ENCODE results near the gene RBM3.
A peak's percentile ranks its signal among the peaks of the same experiment; 100 is the strongest.
"Not testable (repeated sequence)": the region's sequence is repeated elsewhere in the genome, so short reads cannot be mapped to it uniquely, and the experiment has no call there.

The RBM3 gene

DNA sequence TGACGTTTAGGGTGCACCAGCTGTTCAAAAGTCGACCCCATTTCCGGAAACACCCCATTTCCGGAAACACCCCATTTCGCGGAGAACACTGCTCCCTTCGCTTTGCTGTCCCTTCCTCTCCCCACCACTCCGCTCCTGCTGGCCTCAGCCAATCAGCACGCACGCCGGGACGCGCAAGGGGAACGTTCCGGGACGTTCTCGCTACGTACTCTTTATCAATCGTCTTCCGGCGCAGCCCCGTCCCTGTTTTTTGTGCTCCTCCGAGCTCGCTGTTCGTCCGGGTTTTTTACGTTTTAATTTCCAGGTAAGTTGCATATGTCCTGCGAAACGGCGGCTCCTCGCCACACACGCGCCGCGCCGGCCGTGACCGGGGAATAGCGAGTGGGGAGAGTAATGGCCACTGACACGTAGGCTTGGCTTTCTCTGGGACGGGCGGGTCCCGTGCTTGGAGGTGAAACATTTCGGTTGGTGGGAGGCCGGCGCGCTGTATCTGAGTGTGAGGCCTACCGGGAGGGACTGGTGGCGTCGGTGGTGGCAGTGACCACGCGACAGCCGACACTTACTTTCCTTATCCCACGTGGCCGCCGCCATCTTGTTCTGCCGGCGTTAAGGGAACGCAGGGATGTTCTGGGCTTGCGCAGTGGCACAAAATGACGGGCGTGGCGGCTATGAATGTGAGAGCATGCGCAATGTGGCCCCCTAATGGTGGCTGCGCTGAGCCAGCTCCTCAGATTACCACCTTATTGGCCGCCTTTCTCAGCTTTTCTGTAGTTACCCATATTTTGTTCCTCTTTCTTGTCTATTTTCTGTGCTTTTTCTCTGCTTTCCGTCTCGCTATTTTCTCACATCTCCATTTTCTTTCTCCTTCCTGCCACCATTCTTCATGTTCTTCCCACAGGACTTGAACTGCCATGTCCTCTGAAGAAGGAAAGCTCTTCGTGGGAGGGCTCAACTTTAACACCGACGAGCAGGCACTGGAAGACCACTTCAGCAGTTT, at the start of gene RBM3:
Gene RBM3 (plus strand): TSS at position 215 of the 997 bp plus-strand sequence. CDS start 697 bp downstream, at position 912.
- peak within 1 kb of the TSS; percentile 92 for H3K4me3 Mint-ChIP-seq

DNA sequence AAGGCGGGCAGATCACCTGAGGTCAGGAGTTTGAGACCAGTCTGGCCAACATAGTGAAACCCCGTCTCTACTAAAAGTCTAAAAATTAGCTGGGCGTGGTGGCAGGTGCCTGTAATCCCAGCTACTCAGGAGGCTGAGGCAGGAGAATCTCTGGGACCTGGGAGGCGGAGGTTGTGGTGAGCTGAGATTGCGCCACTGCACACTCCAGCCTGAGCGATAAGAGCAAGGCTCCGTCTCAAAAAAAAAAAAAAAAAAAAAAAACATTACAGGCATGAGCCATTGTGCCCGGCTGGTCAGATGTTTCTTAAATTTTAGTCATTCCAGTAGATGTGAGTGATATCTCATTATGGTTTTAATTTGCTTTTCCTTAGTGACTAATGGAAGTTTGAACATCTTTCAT, 48.4 kb upstream of the RBM3 start:
- H3K27ac Mint-ChIP-seq; H3K4me3 Mint-ChIP-seq; H3K27me3 Mint-ChIP-seq (ENCODE audit: low read depth); H3K9me3 Mint-ChIP-seq: not testable (repeated sequence)
- peaks cover 27% of the 10 kb centered on the region for H3K36me3 Mint-ChIP-seq (ENCODE audit: low read depth)
- peaks cover 23% of the 10 kb centered on the region for H3K4me1 Mint-ChIP-seq (ENCODE audit: low read depth)

More for the DNA sequence above, at the start of gene RBM3:
- no peaks in the 10 kb centered on the region for H3K9me3 Mint-ChIP-seq
- peaks cover 14% of the 10 kb centered on the region for H3K4me1 Mint-ChIP-seq (ENCODE audit: low read depth)
- no peaks in the 10 kb centered on the region for H3K27me3 Mint-ChIP-seq (ENCODE audit: low read depth)
- H3K36me3 Mint-ChIP-seq (ENCODE audit: low read depth): peaks cover 34% of the 10 kb centered on the region
- peak within 1 kb of the TSS; percentile 99 for H3K27ac Mint-ChIP-seq

DNA sequence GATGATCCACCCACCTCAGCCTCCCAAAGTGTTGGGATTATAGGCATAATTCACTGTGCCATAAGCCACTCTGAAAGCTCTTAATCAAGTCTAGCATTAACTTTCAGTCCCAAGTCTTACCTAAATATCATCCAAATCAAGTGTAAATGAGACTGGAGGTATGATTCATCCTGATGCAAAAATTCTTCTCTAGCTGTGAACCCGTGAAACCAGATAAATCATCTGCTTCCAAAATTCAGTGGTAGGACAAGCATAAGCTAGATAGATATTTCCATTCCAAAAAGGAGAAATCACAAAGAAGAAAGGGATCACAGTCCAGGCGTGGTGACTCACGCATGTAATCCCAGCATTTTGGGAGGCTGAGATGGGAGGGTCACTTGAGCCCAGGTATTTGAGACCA, 43.5 kb upstream of the RBM3 start:
- Mint-ChIP-seq H3K27me3 (ENCODE audit: low read depth) (no peaks in the 10 kb centered on the region), H3K9me3 (no peaks in the 10 kb centered on the region), H3K4me1 (ENCODE audit: low read depth) (peaks cover 22% of the 10 kb centered on the region), H3K36me3 (ENCODE audit: low read depth) (peaks cover 28% of the 10 kb centered on the region), H3K27ac (no peak overlapping the region), H3K4me3 (no peak overlapping the region)

DNA sequence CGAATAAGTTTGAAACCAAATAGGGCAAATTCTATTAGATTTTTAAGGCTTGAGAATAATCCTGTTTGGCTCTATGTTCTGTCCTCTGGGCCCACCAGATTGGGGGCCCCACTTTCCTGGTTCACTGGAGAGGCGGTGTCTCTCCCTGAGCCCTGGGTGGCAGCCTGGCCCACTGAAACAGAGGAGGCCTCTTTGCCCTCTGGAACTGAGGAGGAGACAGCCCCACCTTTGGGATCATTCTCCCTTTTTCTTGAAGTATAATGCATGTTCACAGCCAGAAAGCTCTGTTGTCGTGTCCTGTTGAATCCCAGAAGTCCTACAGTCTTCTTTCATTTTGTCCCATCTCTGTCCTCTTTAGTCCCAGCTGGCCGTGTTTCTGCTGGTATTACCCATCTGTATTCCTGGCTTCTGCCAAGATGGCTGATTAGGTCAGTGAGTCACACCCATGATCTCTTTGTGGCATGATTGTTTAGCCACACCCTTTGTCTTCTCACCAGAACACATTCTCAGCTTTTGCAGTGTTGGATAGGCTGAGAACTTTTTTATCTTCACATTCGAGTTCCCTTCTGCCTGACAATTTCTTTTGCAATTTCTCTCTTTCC, 42.8 kb upstream of the RBM3 start:
- no peaks in the 10 kb centered on the region for H3K27me3 Mint-ChIP-seq (ENCODE audit: low read depth)
- H3K4me3 Mint-ChIP-seq: peak overlapping the region; percentile 29
- peak overlapping the region; percentile 93 for H3K27ac Mint-ChIP-seq
- no peaks in the 10 kb centered on the region for H3K9me3 Mint-ChIP-seq
- peaks cover 20% of the 10 kb centered on the region for H3K4me1 Mint-ChIP-seq (ENCODE audit: low read depth)
- H3K36me3 Mint-ChIP-seq (ENCODE audit: low read depth): peaks cover 24% of the 10 kb centered on the region

GRCh38 chrX:48532161-48532560, 42.1 kb upstream of the RBM3 start:
- Mint-ChIP-seq H3K4me3 (no peak overlapping the region), H3K4me1 (ENCODE audit: low read depth) (peaks cover 15% of the 10 kb centered on the region), H3K27me3 (ENCODE audit: low read depth) (no peaks in the 10 kb centered on the region), H3K27ac (peak overlapping the region; percentile 93), H3K9me3 (no peaks in the 10 kb centered on the region), H3K36me3 (ENCODE audit: low read depth) (peaks cover 20% of the 10 kb centered on the region)

- H3K4me3 Mint-ChIP-seq: no peak overlapping the region
- peak overlapping the region; percentile 2 for H3K27ac Mint-ChIP-seq
- H3K27me3 Mint-ChIP-seq (ENCODE audit: low read depth): no peaks in the 10 kb centered on the region
- H3K36me3 Mint-ChIP-seq (ENCODE audit: low read depth): peaks cover 19% of the 10 kb centered on the region
- no peaks in the 10 kb centered on the region for H3K9me3 Mint-ChIP-seq
- peaks cover 17% of the 10 kb centered on the region for H3K4me1 Mint-ChIP-seq (ENCODE audit: low read depth)
Measured at GRCh38 chrX:48533165-48533564, 41.1 kb upstream of the RBM3 start.

DNA sequence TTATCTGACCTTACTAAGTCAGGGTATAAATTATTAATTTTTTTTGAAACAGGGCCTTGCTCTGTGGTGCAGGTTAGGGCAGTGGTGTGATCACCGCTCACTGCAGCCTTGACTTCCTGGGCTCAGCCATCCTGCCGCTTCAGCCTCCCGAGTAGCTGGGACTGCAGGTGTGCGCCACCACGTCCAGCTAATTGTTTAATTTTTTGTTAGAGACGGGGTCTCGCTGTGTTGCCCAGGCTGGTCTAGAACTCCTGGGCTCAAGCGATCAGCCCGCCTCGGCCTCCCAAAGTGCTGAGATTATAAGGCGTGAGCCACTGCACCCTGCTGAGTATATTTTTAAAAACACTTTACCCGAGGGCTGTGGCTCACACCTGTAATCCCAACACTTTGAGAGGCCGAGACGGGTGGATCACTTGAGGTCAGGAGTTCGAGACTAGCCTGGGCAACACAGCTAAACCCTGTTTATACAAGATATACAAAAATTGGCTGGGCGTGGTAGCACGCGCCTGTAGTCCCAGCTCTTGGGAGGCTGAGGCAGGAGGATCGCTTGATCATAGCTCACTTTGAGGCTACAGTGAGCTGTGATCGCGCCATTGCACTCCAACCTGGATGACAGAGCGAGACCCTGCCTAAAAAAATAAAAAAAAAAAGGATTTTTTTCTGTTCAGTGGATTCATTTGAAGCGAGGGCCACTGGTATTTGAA, 35.5 kb upstream of the RBM3 start:
- H3K27me3 Mint-ChIP-seq (ENCODE audit: low read depth): no peaks in the 10 kb centered on the region
- peak overlapping the region; percentile 96 for H3K4me3 Mint-ChIP-seq
- peak overlapping the region; percentile 99 for H3K27ac Mint-ChIP-seq
- peaks cover 5% of the 10 kb centered on the region for H3K36me3 Mint-ChIP-seq (ENCODE audit: low read depth)
- peaks cover 19% of the 10 kb centered on the region for H3K4me1 Mint-ChIP-seq (ENCODE audit: low read depth)
- no peaks in the 10 kb centered on the region for H3K9me3 Mint-ChIP-seq

DNA sequence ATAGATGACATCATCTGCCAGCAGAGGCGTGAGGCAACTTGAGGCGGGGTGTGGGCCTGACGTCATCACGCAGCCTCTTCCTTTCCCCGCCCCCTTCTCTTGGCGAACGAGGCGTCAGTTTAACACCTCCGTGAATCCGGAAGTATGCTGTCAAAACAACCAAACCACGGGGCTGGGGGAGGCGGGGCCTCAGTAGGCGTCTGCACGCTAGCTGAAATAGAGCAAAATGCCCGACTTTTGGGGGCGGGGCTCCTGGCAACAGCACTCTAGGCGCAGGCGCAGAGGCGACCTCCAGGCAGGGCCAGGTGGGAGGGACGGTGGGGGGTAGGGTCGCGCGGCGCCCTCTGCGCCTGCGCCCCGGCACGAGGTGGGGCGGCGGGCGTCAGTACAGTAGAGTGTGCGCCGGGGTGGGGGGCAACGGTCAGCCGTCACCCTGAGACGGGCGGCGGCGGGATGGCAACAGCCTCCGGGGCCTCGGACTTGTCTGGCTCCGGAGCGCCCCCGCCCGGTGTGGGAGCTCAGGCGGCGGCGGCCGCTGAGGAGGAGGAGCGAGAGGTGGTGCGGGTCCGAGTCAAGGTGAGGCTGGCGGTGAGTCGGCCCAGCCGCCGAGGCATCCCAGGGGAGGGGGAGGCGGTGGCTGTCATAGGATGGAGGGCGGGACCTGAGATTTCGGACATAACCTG, 34.8 kb upstream of the RBM3 start, which contains the start of gene TBC1D25:
Gene TBC1D25 (plus strand): TSS at position 370 of the 683 bp plus-strand sequence. CDS start 84 bp downstream, at position 454.
- Mint-ChIP-seq H3K4me1 (ENCODE audit: low read depth) (peaks cover 19% of the 10 kb centered on the region), H3K4me3 (peak within 1 kb of the TSS; percentile 96), H3K9me3 (no peaks in the 10 kb centered on the region), H3K27ac (peak within 1 kb of the TSS; percentile 99), H3K36me3 (ENCODE audit: low read depth) (peaks cover 6% of the 10 kb centered on the region), H3K27me3 (ENCODE audit: low read depth) (no peaks in the 10 kb centered on the region)

DNA sequence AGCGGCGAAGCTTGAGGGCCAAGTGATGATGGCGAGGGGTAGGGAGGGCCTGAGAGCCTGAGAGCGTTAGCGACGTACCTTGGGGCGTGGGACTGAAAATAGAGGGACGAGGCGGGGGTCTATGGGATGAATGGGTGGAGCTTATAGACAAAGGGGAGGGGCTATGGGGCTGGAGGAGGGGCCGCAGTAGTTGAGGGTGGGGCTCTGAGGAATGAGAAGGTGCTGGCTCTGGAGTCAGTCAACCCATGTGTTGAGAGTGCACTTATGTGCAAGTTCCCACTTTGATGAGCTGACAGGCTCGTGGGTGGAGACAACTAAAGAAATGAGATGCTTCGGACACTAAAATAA, 34.3 kb upstream of the RBM3 start:
- H3K27ac Mint-ChIP-seq: peak overlapping the region; percentile 99
- peaks cover 11% of the 10 kb centered on the region for H3K36me3 Mint-ChIP-seq (ENCODE audit: low read depth)
- H3K9me3 Mint-ChIP-seq: no peaks in the 10 kb centered on the region
- peak overlapping the region; percentile 96 for H3K4me3 Mint-ChIP-seq
- H3K4me1 Mint-ChIP-seq (ENCODE audit: low read depth): peaks cover 19% of the 10 kb centered on the region
- H3K27me3 Mint-ChIP-seq (ENCODE audit: low read depth): no peaks in the 10 kb centered on the region

- peaks cover 12% of the 10 kb centered on the region for H3K36me3 Mint-ChIP-seq (ENCODE audit: low read depth)
- peak overlapping the region; percentile 99 for H3K27ac Mint-ChIP-seq
- no peaks in the 10 kb centered on the region for H3K27me3 Mint-ChIP-seq (ENCODE audit: low read depth)
- H3K4me3 Mint-ChIP-seq: peak overlapping the region; percentile 96
- H3K4me1 Mint-ChIP-seq (ENCODE audit: low read depth): peaks cover 19% of the 10 kb centered on the region
- H3K9me3 Mint-ChIP-seq: no peaks in the 10 kb centered on the region
Measured at GRCh38 chrX:48540480-48540879, 33.8 kb upstream of the RBM3 start.

- peaks cover 19% of the 10 kb centered on the region for H3K4me1 Mint-ChIP-seq (ENCODE audit: low read depth)
- H3K27me3 Mint-ChIP-seq (ENCODE audit: low read depth): no peaks in the 10 kb centered on the region
- H3K36me3 Mint-ChIP-seq (ENCODE audit: low read depth): peaks cover 12% of the 10 kb centered on the region
- no peaks in the 10 kb centered on the region for H3K9me3 Mint-ChIP-seq
- H3K27ac Mint-ChIP-seq: peak overlapping the region; percentile 62
- peak overlapping the region; percentile 96 for H3K4me3 Mint-ChIP-seq
Measured at GRCh38 chrX:48541140-48541814, 33.0 kb upstream of the RBM3 start.

- Mint-ChIP-seq H3K4me1 (ENCODE audit: low read depth) (no peaks in the 10 kb centered on the region), H3K27me3 (ENCODE audit: low read depth) (no peaks in the 10 kb centered on the region), H3K27ac (no peak overlapping the region), H3K9me3 (no peaks in the 10 kb centered on the region), H3K4me3 (no peak overlapping the region), H3K36me3 (ENCODE audit: low read depth) (peaks cover 19% of the 10 kb centered on the region)
Measured at GRCh38 chrX:48548871-48549270, 25.4 kb upstream of the RBM3 start.

GRCh38 chrX:48555731-48556325, 18.5 kb upstream of the RBM3 start:
- H3K27me3 Mint-ChIP-seq (ENCODE audit: low read depth); H3K27ac Mint-ChIP-seq; H3K4me1 Mint-ChIP-seq (ENCODE audit: low read depth); H3K4me3 Mint-ChIP-seq; H3K9me3 Mint-ChIP-seq: not testable (repeated sequence)
- peaks cover 15% of the 10 kb centered on the region for H3K36me3 Mint-ChIP-seq (ENCODE audit: low read depth)
